Left lung (tissue), 10 donors: ENCODE data around the gene ATP6V1B1. TPM values are rescaled to one million over a fixed set of nuclear protein-coding genes. Genes with fewer than 3 reads are reported as not detected.

Experiments used
- ATAC-seq: fragments of 200-7000 bp; cut with Tn5 transposase; one replicate; pipeline ENCODE4 v1.9.1; 2020; ENCODE audit warnings: moderate library complexity
- DNase-seq, 4 donors: peaks; one replicate each; pipeline ENCODE4 v3.0.0-alpha.2; 2013 to 2020
- H3K27ac ChIP-seq, 2 donors: fragments of 200-600 bp; sonication (generic) in 1 of 2; one replicate each; pipeline versions ENCODE4 v1.5.0 to v1.8.0; 2020 to 2021
- H3K27me3 ChIP-seq, 2 donors: fragments of 200-600 bp; sonication (generic) in 1 of 2; one replicate each; pipeline versions ENCODE4 v1.5.0 to v1.8.0; 2020 to 2021
- H3K36me3 ChIP-seq, 2 donors: fragments of 200-600 bp; sonication (generic) in 1 of 2; one replicate each; pipeline versions ENCODE4 v1.5.0 to v1.8.0; 2020 to 2021
- H3K4me1 ChIP-seq, 2 donors: fragments of 200-600 bp; one replicate each; pipeline ENCODE4 v1.8.0; 2021
- H3K4me3 ChIP-seq, 2 donors: fragments of 200-600 bp; sonication (generic) in 1 of 2; one replicate each; pipeline versions ENCODE4 v1.5.0 to v1.8.0; 2020 to 2021; ENCODE audit warnings: mild to moderate bottlenecking in 1 of 2
- H3K9me3 ChIP-seq, 2 donors: fragments of 200-600 bp; sonication (generic) in 1 of 2; one replicate each; pipeline versions ENCODE4 v1.5.0 to v1.8.0; 2020 to 2021
- CTCF ChIP-seq, 2 donors: fragments of 200-600 bp; sonication (generic) in 1 of 2; IDR thresholded peaks; one replicate each; pipeline versions ENCODE4 v1.5.0 to v1.8.0; 2021; ENCODE audit warnings: antibody characterized with exemption in 2 of 2
- intact Hi-C, 2 donors: fragments of 100-400 bp; cut with DNase I; formaldehyde crosslinking; loops; one replicate each; pipeline versions ENCODE4 v1.11.2 to v1.14.2; 2022
- polyA plus RNA-seq, 6 donors: library from polyadenylated mRNA; unstranded; fragments of 120-200 nt; gene quantifications; one replicate each; pipeline ENCODE4 v1.2.1, GENCODE V29; 2013; ENCODE audit not compliant: insufficient read length in 6 of 6
- total RNA-seq, 2 donors: library from RNA; stranded (reverse); fragmentation: NEBNext Ultra II Directional; extraction: Animal tissue kit (Norgen Biotek cat#: 25700); gene quantifications; one replicate each; pipeline ENCODE4 v1.2.1, GENCODE V29; 2021
- donor health status: DM: no; HTN: yes; CAD: no.
- donor health status: DM: no; HTN: no; CAD: no.

The ATP6V1B1 gene
- total and polyA plus RNA-seq, 8 donors = 0.76 to 5.5 (median 4.7) TPM

- intact Hi-C loops = no loop called here
- Histone ChIP-seq H3K4me3 (no peak overlapping the region), H3K36me3 (no peaks in the 10 kb centered on the region), H3K27me3 (peaks cover 81 to 100% of the 10 kb centered on the region in 2 donors), H3K9me3 (no peaks in the 10 kb centered on the region), H3K4me1 (peaks cover 0 to 22% of the 10 kb centered on the region in 2 donors), H3K27ac (no peak overlapping the region)
- DNase-seq (no peak), ATAC-seq (no peak)
- no peak for TF ChIP-seq CTCF (IDR thresholded peaks at IDR 0.05)
Measured at GRCh38 chr2:70891572-70892357, 43.9 kb upstream of the ATP6V1B1 start.

GRCh38 chr2:70892750-70893149 lies 43.0 kb upstream of the ATP6V1B1 start:
- intact Hi-C loops = no loop called here
- Histone ChIP-seq H3K36me3 (no peaks in the 10 kb centered on the region), H3K4me3 (no peak overlapping the region), H3K27ac (no peak overlapping the region), H3K27me3 (peaks cover 81 to 100% of the 10 kb centered on the region in 2 donors), H3K4me1 (peaks cover 0 to 12% of the 10 kb centered on the region in 2 donors), H3K9me3 (no peaks in the 10 kb centered on the region)
- no peak for TF ChIP-seq CTCF (IDR thresholded peaks at IDR 0.05)
- no peak for ATAC-seq
- DNase-seq = no peak

DNA sequence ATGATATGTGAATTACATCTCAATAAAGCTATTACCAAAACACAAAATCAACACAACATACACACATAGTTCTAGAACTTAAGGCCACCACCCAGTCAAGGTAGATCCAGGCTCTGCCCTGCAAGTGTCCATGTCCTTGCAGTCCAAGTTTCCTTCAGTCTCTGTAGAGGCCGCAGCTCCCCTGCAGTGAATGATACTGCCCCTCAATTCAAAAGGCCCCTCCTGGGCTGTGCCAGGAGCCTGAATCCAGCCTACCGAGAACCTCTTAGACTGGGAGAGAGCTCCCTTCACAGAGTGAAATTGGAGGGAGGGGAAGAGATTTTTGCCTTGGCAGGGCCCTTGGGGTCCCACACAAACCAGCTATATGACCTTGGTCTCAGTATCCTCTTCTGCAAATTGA lies 42.5 kb upstream of the ATP6V1B1 start:
- intact Hi-C loops = no loop called here
- DNase-seq (no peak), ATAC-seq (no peak)
- TF ChIP-seq CTCF (IDR thresholded peaks at IDR 0.05) = no peak
- H3K27me3 ChIP-seq = peaks cover 81 to 100% of the 10 kb centered on the region in 2 donors
- H3K9me3 ChIP-seq = no peaks in the 10 kb centered on the region
- H3K36me3 ChIP-seq = no peaks in the 10 kb centered on the region
- H3K4me3 ChIP-seq = no peak overlapping the region
- no peak overlapping the region for H3K27ac ChIP-seq
- peaks cover 0 to 9% of the 10 kb centered on the region in 2 donors for H3K4me1 ChIP-seq

GRCh38 chr2:70894765-70895164 lies 40.9 kb upstream of the ATP6V1B1 start:
- peaks cover 0 to 5% of the 10 kb centered on the region in 2 donors for H3K4me1 ChIP-seq
- no peak for TF ChIP-seq CTCF (IDR thresholded peaks at IDR 0.05)
- intact Hi-C loops = no loop called here
- peaks cover 81 to 100% of the 10 kb centered on the region in 2 donors for H3K27me3 ChIP-seq
- H3K4me3 ChIP-seq = no peak overlapping the region
- no peak for DNase-seq
- H3K9me3 ChIP-seq = no peaks in the 10 kb centered on the region
- no peak overlapping the region for H3K27ac ChIP-seq
- no peaks in the 10 kb centered on the region for H3K36me3 ChIP-seq
- ATAC-seq = no peak

DNA sequence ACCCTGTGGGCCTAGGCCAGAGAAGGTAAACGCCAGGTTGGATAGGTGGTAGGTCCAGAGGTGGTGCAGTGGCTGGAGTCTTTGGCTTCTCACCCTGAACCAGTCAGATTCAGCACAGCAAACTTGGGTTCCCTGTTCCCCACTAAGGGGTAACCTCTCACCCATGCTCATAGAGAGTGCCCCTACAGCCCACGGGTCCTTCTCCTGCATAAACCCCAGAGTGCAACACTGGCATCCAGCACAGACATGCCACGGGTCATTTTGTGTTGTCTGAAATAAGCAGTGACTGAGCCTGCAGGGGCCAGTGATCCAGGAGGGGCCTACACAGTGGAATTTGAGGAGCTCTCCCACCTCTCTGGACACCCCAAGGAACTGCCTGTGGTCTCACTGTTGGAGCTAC lies 40.5 kb upstream of the ATP6V1B1 start:
- Histone ChIP-seq H3K36me3 (no peaks in the 10 kb centered on the region), H3K27me3 (peaks cover 81 to 100% of the 10 kb centered on the region in 2 donors), H3K9me3 (no peaks in the 10 kb centered on the region), H3K4me1 (peaks cover 0 to 10% of the 10 kb centered on the region in 2 donors), H3K4me3 (no peak overlapping the region), H3K27ac (no peak overlapping the region)
- intact Hi-C loops = no loop called here
- ATAC-seq = no peak
- TF ChIP-seq CTCF (IDR thresholded peaks at IDR 0.05) = no peak
- no peak for DNase-seq
